Measurements from ENCODE around the gene DUSP7.
"Not testable (repeated sequence)": the region's sequence is repeated elsewhere in the genome, so short reads cannot be mapped to it uniquely, and the experiment has no call there.

DUSP7 gene

DNA sequence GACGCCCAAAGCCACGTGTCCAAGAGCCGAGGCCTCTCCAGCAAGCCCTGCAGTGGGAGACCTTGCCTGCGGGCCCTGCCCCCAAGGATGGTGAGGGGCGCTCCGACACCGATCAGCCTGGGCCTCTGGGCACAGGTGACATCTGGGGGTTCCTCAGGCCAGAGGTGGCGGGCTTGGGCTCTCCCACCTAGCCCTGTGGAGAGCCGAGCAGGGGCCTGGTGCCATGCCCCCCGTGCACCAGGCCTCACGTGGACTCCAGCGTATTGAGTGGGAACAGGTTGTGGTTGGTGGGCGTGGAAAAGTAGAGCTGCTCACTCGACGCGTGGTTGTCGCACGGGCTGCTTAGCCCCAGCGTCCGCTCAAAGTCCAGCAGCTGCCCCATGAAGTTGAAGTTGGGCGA lies 5.8 kb downstream of the DUSP7 start:
- DNase-seq (ENCODE audit: extremely low read depth in 1 of 2, low read depth in 1 of 2): no peak

DNA sequence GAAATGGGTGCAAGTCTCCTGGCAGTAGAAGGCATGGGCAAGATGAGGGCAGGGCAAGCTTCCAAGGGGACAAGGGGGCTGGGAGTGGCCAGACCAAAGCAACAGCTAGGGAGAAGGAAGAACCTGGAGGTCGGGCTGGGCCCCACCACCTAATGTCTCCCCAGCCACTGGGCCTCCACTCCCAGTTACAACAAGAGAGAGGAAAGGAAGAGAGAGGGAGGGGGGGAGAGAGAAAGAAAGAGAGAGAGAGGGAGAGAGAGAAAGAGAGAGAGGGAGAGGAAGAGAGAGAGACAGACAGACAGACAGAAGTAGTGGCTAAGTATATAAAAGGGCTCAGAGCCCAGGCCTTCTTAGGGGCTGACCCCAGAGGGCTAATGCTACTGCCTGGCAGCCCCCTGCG lies 6.9 kb downstream of the DUSP7 start:
- no peak for DNase-seq (ENCODE audit: extremely low read depth in 1 of 2, low read depth in 1 of 2)

GRCh38 chr3:52047295-52047960 lies 8.9 kb downstream of the DUSP7 start:
- no peak for DNase-seq (ENCODE audit: extremely low read depth in 1 of 2, low read depth in 1 of 2)

DNA sequence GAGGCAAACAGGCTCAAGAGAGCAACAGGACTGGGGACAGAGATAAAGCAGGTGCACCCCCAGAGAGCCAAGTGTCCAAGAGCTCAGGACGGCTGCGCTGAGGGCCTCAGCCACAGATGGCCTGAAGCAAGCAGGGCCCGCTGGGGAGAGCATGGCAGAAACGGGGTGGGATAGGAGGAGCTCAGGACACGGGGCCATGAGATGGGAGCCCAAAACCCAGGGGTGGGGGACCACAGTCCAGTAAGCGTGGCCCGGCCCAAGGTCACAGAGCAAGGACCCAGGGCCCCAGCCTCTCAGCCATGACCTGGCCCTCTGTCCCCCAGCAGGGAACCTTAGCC lies 9.5 kb downstream of the DUSP7 start:
- DNase-seq (ENCODE audit: extremely low read depth in 1 of 2, low read depth in 1 of 2): no peak

GRCh38 chr3:52046186-52046901 lies 10.0 kb downstream of the DUSP7 start:
- DNase-seq (ENCODE audit: extremely low read depth in 1 of 2, low read depth in 1 of 2): no peak

DNA sequence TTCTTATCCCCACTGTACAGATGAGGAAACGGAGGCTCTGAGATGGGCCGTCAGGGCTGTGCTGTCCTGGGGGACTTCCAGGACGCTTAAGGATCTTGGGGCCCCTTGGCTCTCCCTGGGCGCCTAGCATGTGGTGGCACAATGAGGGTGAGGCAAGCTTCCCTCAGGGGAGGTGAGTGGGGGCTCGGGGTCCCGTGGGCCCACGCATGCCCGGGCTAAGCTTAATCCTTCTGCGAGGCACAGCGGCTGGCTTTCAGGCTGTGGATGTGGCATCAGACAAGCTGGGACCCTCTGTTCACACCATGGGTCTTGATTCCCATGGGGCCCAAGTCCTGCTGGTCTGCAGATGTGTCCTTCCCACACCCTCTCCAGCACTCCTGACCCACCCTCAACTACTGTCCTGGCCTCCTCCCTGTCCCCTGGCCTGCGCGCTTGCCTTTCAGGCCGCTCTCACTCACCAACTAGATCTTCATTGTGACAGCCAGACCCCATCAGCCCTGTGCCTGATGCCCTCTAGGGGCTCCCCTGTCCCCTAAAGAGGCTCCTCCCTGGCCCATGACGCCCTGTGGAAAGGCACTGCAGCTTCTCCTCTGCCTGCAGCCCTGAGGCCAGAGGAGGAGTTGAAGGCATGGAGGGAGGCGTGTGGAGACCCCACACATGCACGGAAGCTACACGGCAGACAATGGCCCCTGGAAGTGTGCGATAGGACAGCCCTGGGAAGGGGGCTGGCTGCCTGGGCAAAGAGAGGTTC lies 11.3 kb downstream of the DUSP7 start:
- DNase-seq (ENCODE audit: extremely low read depth in 1 of 2, low read depth in 1 of 2): no peak

DNA sequence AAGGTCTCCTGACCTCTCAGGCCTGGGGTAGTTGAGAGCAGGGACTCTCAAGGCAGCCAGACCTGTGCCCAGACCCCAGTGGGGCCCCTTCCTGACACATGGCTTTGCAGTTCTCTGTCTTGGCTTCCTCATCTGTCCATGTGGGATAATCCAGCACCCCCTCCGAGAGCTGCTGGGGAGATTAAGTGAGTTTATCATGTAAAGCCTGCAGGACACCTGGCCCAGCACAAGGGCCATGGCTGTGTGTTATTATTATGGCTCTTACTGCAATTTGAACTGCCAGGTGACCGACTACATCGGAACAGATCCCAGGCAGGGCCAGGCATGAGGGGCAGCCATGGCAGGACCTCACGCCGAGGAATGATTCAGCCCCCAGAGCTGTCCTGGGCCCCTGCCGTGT lies 12.6 kb downstream of the DUSP7 start:
- DNase-seq (ENCODE audit: extremely low read depth in 1 of 2, low read depth in 1 of 2): no peak

GRCh38 chr3:52043039-52043438 lies 13.3 kb downstream of the DUSP7 start:
- not testable (repeated sequence) for DNase-seq (ENCODE audit: extremely low read depth in 1 of 2, low read depth in 1 of 2)

- no peak for DNase-seq (ENCODE audit: extremely low read depth in 1 of 2, low read depth in 1 of 2)
Observed at GRCh38 chr3:52041118-52041731, 15.1 kb downstream of the DUSP7 start.

DNA sequence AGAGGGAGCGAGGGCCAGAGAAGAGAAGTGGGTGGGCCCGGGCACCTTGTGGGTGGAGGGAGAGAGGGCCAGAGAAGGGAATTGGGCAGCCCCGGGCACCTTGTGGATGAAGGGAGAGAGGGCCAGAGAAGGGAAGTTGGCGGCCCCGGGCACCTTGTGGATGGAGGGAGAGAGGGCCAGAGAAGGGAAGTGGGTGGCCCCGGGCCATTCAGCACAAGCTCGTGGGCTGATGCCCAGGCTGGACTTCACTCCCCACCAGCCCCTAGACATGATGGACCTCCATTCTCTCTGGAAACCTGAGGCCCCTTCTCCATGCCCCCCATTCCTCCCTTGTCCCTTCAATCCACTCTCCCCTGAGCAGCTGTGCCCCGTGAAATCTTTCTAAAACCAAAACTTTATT lies 15.8 kb downstream of the DUSP7 start:
- DNase-seq (ENCODE audit: extremely low read depth in 1 of 2, low read depth in 1 of 2): no peak

GRCh38 chr3:52039846-52040245 lies 16.5 kb downstream of the DUSP7 start:
- DNase-seq (ENCODE audit: extremely low read depth in 1 of 2, low read depth in 1 of 2): no peak

GRCh38 chr3:52039426-52039825 lies 16.9 kb downstream of the DUSP7 start:
- no peak for DNase-seq (ENCODE audit: extremely low read depth in 1 of 2, low read depth in 1 of 2)

DNA sequence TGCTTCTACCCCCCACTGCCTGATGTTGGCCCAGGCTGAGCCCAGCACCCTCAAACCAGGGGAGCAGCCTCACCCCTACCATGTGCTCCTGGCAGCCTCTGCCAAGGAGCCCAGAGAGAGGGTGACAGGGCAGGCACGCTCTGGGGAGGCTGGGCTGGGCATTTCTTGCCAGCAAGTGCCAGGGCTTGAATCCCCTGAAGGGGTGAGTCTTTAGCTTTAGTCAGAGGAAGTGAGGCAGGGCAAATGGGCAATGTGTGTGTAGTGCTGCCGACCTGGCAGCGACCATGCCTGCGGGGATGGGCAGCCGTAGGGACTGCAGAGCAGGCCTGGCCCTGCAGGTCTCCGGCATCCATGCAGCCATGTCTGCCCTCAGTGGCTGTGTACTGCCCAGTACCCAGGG lies 18.1 kb downstream of the DUSP7 start:
- DNase-seq (ENCODE audit: extremely low read depth in 1 of 2, low read depth in 1 of 2): no peak

DNA sequence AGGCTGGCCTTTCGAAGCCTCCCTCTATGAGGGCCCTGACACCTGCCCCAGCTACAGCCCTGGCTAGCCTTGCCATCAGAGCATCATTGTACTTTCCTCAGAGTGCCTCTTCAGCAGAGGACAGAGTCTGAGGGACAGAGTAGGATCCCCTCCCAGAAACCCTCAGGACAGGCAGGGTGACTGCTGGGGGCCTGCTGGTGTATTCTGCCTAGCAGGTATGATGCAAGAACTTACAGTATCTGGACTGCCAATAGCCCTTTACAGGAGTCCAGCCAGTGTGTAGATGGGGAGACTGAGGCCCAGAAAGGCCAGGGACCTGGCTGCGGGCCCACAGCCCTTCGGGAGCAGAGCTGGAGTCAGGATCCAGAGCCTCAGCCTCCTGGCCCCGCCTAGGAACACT lies 19.1 kb downstream of the DUSP7 start:
- DNase-seq (ENCODE audit: extremely low read depth in 1 of 2, low read depth in 1 of 2): no peak

- no peak for DNase-seq (ENCODE audit: extremely low read depth in 1 of 2, low read depth in 1 of 2)
Observed at GRCh38 chr3:52036829-52037228, 19.5 kb downstream of the DUSP7 start.

DNA sequence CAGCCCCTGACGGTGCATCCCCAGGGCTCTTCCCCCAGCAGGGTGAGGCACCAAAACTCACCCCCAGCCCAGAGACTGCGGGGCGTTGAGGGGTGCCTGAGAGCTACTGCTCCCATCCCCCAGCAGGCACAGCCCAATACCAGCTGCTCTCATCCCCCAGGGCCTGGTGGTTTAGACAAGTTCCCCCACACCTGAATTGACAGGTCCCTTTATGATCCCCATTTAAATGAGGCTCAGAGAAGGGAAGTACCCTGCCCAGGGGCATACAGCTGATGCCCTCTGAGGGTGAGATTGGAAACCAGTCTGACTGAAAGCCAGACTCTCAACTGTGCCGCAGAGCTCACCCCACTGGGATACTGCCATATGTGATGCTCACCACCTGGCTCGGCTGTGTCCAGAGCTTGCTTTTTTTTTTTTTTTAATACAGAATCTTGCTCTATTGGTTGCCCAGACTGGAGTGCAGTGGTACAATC lies 20.1 kb downstream of the DUSP7 start:
- DNase-seq (ENCODE audit: extremely low read depth in 1 of 2, low read depth in 1 of 2): no peak

GRCh38 chr3:52034651-52035050 lies 21.7 kb downstream of the DUSP7 start:
- DNase-seq (ENCODE audit: extremely low read depth in 1 of 2, low read depth in 1 of 2): no peak

DNA sequence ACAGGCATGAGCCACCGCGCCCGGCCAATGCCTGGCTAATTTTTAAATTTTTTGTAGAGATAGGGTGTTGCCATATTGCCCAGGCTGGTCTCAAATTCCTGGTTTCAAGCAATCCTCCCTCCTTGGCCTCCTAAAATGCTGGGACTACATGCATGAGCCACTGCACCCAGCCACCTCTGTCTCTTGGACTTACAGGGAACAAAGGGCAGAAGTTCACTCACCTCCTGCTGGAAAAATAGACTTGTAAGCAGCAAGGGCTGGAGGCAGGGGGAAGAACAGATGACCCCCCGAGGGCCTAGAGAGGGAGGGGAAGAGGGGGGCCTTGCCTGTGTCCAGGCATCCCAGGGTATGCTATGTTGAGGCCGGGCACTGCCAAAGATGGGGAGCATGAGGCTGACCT lies 22.2 kb downstream of the DUSP7 start:
- DNase-seq (ENCODE audit: extremely low read depth in 1 of 2, low read depth in 1 of 2): no peak

DNA sequence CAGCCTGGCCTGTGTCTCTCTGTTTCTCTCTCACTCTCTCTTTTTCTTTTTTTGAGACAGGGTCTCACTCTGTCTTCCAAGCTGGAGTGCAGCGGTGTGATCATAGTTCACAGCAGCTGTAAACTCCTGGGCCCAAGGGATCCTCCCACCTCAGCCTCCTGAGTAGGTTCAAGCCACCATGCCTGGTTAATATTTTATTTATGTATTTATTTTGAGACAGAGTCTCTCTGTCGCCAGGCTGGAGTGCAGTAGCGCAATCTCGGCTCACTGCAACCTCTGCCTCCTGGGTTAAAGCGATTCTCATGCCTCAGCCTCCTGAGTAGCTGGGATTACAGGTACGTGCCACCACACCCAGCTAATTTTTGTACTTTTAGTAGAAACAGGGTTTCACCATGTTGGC lies 22.6 kb downstream of the DUSP7 start:
- DNase-seq (ENCODE audit: extremely low read depth in 1 of 2, low read depth in 1 of 2): not testable (repeated sequence)

DNA sequence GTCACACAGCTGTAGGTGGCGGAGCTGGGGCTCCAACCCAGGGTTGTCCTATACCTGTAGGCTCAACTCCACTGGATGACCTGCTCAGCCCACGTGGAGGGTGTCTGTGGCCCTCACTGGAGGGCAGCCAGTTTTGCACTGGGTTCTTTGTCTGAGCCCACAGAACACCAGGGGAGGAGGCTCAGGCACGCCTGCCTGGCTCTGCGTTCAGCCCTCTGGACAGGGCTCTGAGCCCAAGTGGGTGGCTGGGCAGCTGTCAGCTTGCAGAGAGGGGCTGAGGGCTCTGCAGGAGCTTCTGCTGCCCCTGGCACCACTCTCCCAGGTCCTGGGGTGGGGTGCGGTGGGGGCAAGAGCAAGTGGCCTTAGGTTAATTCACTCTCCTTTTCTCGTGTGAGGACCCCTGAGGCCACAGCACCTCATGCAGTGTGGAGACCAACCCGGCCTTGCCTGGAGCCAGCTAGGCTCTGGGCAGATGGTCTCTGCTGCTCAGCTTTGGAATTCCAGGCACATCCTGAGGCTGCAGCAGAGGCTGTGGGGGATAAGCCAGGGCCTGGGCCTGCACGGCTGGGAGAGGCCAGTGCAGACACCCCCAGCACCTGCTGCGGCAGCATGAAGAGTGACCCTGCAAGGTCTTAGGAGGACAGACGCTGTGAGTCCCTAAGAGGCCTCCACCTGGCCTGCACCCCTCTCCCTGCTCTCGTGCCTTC lies 23.5 kb downstream of the DUSP7 start:
- DNase-seq (ENCODE audit: extremely low read depth in 1 of 2, low read depth in 1 of 2): no peak

GRCh38 chr3:52031896-52032295 lies 24.5 kb downstream of the DUSP7 start:
- no peak for DNase-seq (ENCODE audit: extremely low read depth in 1 of 2, low read depth in 1 of 2)
